Muscle of arm (tissue), 12 donors: ENCODE results near the gene OR10A3. TPM values are rescaled to one million over a fixed set of nuclear protein-coding genes. Genes with fewer than 3 reads are reported as not detected.

Source experiments
- DNase-seq: peaks from one replicate; pipeline ENCODE4 v3.0.0-alpha.2; 2013
- polyA plus RNA-seq, 12 donors: library from polyadenylated mRNA; unstranded; fragments of 120-200 nt; gene quantifications; one replicate each; pipeline ENCODE4 v1.2.1, GENCODE V29; 2013; ENCODE audit not compliant: insufficient read length in 12 of 12

The OR10A3 gene
- polyA plus RNA-seq, 12 donors, result 0.07 to 0.26 (median 0.12) TPM; not detected in 9

DNA sequence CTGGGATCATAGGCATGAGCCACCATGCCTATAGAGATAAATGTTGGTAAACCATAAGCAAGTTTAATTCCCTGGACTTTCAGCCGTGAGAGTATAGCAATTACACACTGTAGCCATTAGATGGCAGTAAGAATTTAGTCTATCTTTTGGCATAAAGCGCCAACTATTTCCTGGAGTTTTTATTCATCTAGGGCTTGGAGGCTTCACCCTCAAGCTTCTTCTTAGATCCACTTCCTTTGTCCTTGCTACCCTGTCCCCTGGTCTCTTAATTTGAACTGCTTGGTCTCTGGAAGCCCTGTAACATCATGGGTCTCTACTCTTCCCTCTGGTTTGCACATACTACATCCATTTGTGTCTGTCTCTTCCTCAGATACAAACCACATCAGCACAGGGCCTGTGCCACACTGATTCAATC, 48.7 kb downstream of the OR10A3 start:
- DNase-seq, result peak; percentile 35

DNA sequence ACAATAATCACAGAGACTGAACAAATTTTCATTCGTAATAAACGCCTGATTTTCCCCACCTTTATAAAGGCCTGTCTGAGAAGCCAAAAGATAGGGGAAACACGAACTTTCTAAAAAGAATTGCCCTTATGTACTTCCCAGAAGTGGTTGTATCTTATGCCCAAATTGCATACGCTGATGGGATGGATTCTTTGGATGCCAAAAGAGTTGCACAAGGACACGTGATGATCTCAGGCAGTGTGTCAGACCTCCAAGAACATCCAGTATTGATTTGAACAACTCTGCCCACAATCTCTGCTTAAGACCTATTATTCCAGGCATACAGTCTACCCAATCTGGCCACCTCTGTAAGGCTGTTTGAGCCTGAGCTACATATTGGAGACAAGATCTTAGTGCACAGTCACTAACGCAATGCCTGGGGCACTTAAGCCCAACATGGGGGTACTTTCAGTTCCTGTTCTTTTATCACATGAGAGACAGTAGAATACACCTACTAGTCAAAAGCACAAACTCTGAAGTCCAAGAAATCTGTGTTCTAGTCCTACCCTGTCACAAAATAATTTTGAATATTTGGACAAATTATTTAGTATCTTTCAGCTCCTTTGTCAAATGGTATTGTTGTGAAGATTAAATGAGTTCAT, 49.3 kb downstream of the OR10A3 start:
- no peak for DNase-seq

GRCh38 chr11:7890417-7891172, 50.9 kb downstream of the OR10A3 start:
- peak; percentile 16 for DNase-seq

GRCh38 chr11:7889985-7890384, 51.5 kb downstream of the OR10A3 start:
- no peak for DNase-seq

Other genes starting within 250 kb of the OR10A3 start
- gene OVCH2, start 235.2 kb downstream of the OR10A3 start, polyA plus RNA-seq, result 1 to 10 TPM in 2 of 12 donors, under 1 TPM in 7, not detected in 3; 0.15 to 4.7 (median 0.51) TPM
- gene OR5P2, start 144.8 kb downstream of the OR10A3 start, polyA plus RNA-seq, result under 1 TPM in 1 of 12 donors, not detected in 11; 0.19 TPM
- gene OR5P3, start 110.9 kb downstream of the OR10A3 start, polyA plus RNA-seq, result not detected
- gene OR10A6, start 10.4 kb downstream of the OR10A3 start, polyA plus RNA-seq, result under 1 TPM in 1 of 12 donors, not detected in 11; 0.15 TPM
- not detected for gene NLRP10, start 23.7 kb upstream of the OR10A3 start, polyA plus RNA-seq
- 100 to 1,000 TPM; 224 to 613 (median 377) TPM for gene EIF3F, start 45.6 kb upstream of the OR10A3 start, polyA plus RNA-seq
- 10 to 100 TPM in 11 of 12 donors, not detected in 1; 10.2 to 19.0 (median 13.9) TPM for gene TUB, start 139.5 kb upstream of the OR10A3 start, polyA plus RNA-seq
- 10 to 100 TPM in 1 of 12 donors, 1 to 10 TPM in 2, under 1 TPM in 7, not detected in 2; 0.12 to 14.9 (median 0.47) TPM for gene RIC3, start 227.3 kb upstream of the OR10A3 start, polyA plus RNA-seq